Heart left ventricle (tissue), 13 donors: ENCODE data around the gene PARD3.

Source experiments
- POLR2A ChIP-seq, 2 donors: fragments of 450-650 bp; IDR thresholded peaks; one replicate each; pipeline ENCODE4 v1.6.1; 2017; ENCODE audit warnings: antibody characterized with exemption in 2 of 2, mild to moderate bottlenecking in 2 of 2, moderate library complexity in 2 of 2
- TF ChIP-seq, protein P1 (sequence below), 12 donors: fragments of 200-600 bp; sonication (generic) in 4 of 12; IDR thresholded peaks; one replicate each; pipeline versions ENCODE4 v1.5.0 to v1.8.0; 2018 to 2022; ENCODE audit warnings: antibody characterized with exemption in 12 of 12, mild to moderate bottlenecking in 5 of 12
- donor health status: ischemic (EF 13 %, LVEDD 7.1; RV severe dilation, severe dysfunction).
- donor health status: DM: no; HTN: yes; CAD: no.
- donor health status: DM: no; HTN: no; CAD: no.
- donor health status: ischemic (EF 25% LVEDD 6.9; RV normal size, moderate dysfunction).
- donor health status: ischemic (EF 25% LVEDD 5.7; RV mildly dilated, moderate dysfunction).
- donor health status: ischemic (EF 35%, LVEDD 5.7; RV mildly dilated, moderate dysfunction).
- donor health status: nonischemic (EF 11% LVEDD 7.7; RV severe dilation, severe dysfunction).
- donor health status: DM: yes; HTN: yes; CAD: no.
- donor health status: PGD.
- donor health status: ischemic (EF 29% LVEDD 5.4; RV normal size, mild dysfunction).
- donor health status: nonischemic (EF 23%, LVEDD 6.1; RV moderate dilation, normal function).

GRCh38 chr10:34753014-34753757, 61.9 kb downstream of the PARD3 start:
- TF ChIP-seq POLR2A (IDR thresholded peaks at IDR 0.05): no peak
- TF ChIP-seq, protein P1, sequence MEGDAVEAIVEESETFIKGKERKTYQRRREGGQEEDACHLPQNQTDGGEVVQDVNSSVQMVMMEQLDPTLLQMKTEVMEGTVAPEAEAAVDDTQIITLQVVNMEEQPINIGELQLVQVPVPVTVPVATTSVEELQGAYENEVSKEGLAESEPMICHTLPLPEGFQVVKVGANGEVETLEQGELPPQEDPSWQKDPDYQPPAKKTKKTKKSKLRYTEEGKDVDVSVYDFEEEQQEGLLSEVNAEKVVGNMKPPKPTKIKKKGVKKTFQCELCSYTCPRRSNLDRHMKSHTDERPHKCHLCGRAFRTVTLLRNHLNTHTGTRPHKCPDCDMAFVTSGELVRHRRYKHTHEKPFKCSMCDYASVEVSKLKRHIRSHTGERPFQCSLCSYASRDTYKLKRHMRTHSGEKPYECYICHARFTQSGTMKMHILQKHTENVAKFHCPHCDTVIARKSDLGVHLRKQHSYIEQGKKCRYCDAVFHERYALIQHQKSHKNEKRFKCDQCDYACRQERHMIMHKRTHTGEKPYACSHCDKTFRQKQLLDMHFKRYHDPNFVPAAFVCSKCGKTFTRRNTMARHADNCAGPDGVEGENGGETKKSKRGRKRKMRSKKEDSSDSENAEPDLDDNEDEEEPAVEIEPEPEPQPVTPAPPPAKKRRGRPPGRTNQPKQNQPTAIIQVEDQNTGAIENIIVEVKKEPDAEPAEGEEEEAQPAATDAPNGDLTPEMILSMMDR (IDR thresholded peaks at IDR 0.05): no peak
